Amniotic epithelial cell (primary cell): ENCODE results near the gene CCDC117.
"Not testable (repeated sequence)": the region's sequence is repeated elsewhere in the genome, so short reads cannot be mapped to it uniquely, and the experiment has no call there.

Source experiments
- DNase-seq: peaks from one replicate; pipeline ENCODE4 v3.0.0-alpha.2; 2010; ENCODE audit warnings: low read depth

The CCDC117 gene

DNA sequence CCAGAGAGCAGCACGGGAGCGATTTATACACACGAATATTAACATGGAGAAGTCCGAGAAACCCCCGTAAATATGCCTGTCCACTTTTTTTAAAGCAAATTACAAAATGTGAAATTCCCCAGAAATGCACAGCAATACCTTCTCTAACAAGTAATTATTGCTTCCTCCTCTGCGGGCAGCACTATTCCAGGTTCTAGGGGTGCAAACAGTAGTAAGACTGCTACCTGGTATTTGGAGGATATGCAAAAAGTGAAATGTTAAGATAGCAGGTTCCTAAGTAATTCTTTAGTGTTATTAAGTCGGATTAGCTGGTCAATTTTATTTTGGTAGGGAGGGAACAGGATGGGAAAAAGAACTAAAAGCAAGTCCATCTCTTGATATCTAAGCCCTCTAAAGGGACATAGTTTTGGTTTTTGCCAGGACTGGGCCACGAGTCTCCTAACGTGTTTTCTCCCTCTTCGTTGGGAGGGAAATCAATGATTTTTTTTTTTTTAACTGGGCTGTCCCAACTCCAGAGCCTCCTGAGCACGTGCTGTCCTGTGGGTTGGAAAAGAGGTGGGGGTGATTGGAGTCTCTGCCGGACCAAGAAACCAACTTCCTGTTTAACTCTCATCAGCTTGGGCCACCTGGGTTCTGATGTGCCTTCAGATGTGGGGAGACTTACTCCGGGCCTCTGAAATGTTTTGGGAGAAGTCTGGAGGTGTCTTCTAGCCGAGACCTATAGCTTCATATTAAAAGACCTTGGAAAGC is 29.5 kb downstream of the CCDC117 start:
- DNase-seq, result no peak

GRCh38 chr22:28802595-28803123 is 30.2 kb downstream of the CCDC117 start:
- DNase-seq, result no peak

DNA sequence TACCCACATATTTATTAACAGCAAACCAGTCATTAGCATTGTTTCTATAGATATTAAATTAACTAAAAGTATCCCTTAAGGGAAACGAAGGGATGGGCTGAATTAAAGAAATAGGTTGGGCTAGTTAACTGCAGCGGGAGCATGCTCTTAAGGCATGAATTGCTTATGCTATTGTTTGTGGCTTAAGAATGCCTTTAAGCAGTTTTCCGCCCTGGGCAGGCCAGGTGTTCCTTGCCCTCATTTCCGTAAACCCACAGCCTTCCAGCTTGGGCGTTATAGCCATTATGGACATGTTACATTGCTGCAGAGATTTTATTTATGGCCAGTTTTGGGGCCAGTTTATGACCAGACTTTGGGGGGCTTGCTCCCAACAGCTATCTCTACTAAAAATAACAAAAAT is 32.9 kb downstream of the CCDC117 start:
- DNase-seq, result not testable (repeated sequence)

DNA sequence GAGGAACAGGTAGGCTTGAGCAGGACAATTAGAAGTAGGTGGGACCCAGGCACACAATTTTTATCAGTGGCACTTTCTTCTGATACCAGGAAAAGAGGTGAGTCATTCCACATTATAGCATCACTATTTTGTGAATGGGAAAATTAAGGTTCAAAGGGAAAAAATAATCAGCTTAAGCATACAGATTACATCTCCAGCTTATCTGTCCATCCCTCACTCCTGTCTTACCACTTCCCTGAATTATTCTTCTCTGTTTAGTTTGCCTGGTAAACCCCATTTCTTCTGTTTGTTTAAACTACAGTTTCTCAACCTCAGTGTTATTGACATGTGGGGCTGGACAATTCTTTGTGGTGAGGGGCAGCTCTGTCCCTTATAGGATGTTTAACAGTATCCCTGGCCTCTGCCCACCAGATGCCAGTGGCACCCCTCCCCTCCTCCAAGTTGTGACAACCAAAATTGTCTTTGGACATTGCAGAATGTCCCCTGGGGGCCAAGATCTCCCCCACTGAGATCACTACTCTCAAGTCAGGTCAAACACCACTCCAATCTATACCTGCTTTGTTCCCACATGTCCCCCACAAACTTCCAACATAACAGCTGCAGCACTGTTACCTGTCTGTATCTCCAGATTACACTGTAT is 36.3 kb downstream of the CCDC117 start:
- no peak for DNase-seq

- no peak for DNase-seq
Measured at GRCh38 chr22:28810821-28811491, 38.5 kb downstream of the CCDC117 start.

GRCh38 chr22:28812516-28812915 is 40.0 kb downstream of the CCDC117 start:
- DNase-seq, result no peak

DNA sequence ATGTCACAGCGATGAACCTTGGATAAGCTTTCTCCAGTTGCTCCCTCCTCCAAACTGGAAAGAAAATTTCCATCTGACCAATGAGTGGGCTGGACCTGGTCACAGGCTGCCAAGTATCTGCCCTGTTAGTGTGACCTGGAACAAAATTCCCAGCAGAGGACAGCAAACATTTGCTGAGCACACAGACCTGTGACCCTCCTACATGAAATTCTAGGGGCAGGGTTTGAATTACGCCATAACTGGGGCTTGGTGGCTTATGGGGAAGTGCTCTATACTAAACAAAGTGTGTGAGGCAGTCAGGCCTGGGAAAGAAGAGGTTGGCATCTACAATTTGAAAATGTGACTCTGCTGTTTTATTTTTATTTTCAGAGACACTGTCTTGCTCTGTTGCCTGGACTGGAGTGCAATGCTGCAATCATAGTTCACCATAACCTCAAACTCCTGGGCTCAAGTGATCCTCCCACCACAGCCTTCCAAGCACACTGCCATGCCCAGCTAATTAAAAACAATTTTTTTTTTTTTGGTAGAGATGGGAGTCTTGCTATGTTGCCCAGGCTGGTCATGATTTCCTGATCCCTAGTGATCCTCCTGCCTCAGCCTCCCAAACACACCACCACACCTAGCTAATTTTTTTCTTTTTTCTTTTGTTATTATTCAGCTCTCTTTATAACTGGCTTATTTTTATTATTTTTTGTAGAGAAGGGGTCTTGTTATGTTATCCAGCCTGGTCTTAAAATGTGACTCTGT is 41.5 kb downstream of the CCDC117 start:
- no peak for DNase-seq

GRCh38 chr22:28815111-28815510 is 42.6 kb downstream of the CCDC117 start:
- no peak for DNase-seq

DNA sequence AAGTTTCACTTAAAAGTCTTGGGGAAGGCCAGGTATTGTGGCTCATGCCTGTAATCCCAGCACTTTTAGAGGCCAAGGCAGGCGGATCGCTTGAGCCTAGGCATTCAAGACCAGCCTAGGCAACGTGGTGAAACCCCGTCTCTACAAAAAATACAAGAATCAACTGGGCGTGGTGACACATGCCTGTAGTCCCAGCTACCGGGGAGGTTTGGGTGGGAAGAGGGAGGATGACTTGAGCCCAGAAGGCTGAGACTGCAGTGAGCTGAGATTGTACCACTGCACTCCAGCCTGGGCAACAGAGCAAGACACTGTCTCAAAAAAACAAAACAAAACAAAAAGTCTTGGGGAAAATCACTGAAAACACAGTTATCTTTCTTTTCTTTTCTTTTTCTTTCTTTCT is 43.2 kb downstream of the CCDC117 start:
- no peak for DNase-seq

DNA sequence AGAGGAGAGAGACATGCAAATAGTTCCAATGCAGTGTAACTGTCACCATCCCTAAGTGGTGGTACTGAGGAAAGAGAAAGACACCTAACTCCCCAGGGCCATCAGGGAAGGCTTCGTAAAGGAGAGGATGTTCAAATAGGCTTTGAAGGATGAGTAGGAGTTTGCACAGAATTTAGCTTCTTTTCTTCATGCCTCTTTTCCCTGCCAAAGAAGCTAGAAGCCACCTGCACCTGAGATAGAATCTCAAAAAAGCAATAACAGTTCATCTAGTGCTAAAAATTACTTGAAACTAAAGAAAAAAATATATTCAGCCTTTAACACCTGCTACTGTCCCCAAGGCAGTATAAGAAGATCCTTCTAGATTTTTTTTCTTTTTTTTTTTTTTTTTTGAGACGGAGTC is 44.6 kb downstream of the CCDC117 start:
- DNase-seq, result no peak

GRCh38 chr22:28817919-28818859 is 45.7 kb downstream of the CCDC117 start:
- peak; percentile 31 for DNase-seq

DNA sequence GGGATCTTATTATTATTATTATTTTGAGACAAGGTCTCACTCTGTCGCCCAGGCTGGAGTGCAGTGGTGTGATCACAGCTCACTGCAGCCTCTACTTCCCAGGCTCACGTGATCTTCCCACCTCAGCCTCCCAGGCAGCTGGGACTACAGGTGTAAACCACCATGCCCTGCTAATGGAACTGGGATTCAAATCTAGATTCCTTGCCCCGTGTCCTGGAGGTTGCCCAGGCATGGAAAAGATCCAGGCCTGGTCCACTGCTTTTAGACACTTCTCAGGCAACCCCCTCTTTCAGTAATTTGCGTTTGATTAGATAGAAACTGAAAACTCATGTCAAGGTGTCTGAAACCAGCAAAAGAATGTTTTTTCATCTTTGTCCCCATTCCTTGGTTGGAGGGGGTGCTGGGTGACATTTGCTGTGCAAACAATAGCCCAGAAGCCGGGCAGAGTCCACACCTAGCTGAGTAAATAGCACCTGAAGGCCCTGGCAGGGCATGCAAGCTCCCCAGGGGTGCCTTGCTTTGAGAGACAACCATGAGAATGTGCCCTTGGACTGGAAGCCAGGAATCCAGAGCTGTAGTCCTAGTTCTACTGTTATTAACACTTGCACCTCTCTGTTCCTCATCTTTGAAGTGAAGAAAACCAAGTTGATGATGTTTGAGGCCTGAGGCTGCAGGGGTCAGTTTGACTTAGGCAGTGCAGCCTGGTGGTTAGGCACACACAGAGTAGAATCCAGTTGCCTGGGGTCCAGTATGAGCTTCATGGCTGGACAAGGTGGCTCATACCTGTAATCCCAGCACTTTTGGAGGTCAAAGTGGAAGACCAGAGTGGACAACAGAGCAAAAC is 47.0 kb downstream of the CCDC117 start:
- DNase-seq, result no peak

- DNase-seq, result no peak
Measured at GRCh38 chr22:28820885-28821284, 48.4 kb downstream of the CCDC117 start.

- DNase-seq, result no peak
Measured at GRCh38 chr22:28821452-28821851, 49.0 kb downstream of the CCDC117 start.

GRCh38 chr22:28822930-28823551 is 50.5 kb downstream of the CCDC117 start:
- no peak for DNase-seq

DNA sequence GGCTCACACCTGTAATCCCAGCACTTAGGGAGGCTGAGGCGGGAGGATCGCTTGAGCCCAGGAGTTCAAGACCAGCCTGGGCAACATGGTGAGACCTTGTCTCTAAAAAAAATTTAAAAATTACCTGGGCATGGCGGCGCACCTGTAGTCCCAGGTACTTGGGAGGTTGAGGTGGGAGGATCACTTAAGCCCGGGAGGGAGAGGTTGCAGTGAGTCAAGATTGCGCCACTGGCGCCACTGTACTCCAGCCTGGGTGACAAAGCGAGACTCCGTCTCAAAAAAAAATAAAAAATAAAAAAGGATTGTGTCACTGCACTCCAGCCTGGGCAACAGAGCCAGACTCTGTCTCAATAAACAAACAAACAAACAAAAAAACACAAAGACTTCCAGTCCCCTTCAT is 52.0 kb downstream of the CCDC117 start:
- DNase-seq, result not testable (repeated sequence)

GRCh38 chr22:28826430-28826829 is 53.9 kb downstream of the CCDC117 start:
- not testable (repeated sequence) for DNase-seq

GRCh38 chr22:28826921-28827320 is 54.4 kb downstream of the CCDC117 start:
- no peak for DNase-seq

- DNase-seq, result peak; percentile 71
Measured at GRCh38 chr22:28829358-28830181, 57.1 kb downstream of the CCDC117 start.
